Fibroblast of the aortic adventitia (primary cell): ENCODE data around the gene PRKCA. TPM values are rescaled to one million over a fixed set of nuclear protein-coding genes. Genes with fewer than 3 reads are reported as not detected.

ENCODE experiments used
- DNase-seq: peaks from one replicate; pipeline ENCODE4 v3.0.0-alpha.2; 2010; ENCODE audit warnings: low read depth
- H3K4me3 ChIP-seq: 2 replicates; pipeline ENCODE4 v1.5.1; 2011; ENCODE audit warnings: low read depth, mild to moderate bottlenecking, control low read depth, low read length, moderate library complexity
- CTCF ChIP-seq: IDR thresholded peaks from 2 replicates; pipeline ENCODE4 v1.5.1; 2011; ENCODE audit warnings: mild to moderate bottlenecking, low read length, control low read depth, inconsistent platforms; ENCODE audit not compliant: insufficient read depth
- total RNA-seq: library from RNA; depleted of rRNA; stranded (reverse); fragments of >200 nt; gene quantifications from 2 replicates; pipeline ENCODE4 v1.2.3, GENCODE V29; 2012; ENCODE audit warnings: low replicate concordance

PRKCA gene
- total RNA-seq, 1 donor, result 43.7 TPM

GRCh38 chr17:66551839-66552238 is 249.4 kb downstream of the PRKCA start:
- DNase-seq, result no peak
- no peak for TF ChIP-seq CTCF
- H3K4me3 ChIP-seq, result no peak overlapping the region

DNA sequence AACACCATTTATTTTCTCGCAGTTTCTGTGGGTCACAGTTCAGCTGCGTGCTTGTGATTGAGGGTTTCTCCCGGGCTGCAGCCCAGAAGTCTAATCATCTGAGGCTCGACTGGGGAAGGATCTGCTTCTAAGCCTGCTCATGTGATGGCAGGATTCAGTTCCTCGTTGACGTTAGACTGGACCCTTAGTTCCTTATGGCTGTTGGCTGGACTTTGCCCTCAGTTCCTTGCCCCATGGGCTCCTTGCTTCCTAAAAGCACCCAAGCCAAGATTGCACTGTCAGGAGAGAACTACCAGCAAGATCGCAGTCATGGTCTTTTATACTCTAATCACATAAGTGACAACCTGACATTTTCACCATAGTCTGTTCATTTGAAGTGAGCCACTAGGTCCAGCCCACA is 250.0 kb downstream of the PRKCA start:
- no peak for DNase-seq
- H3K4me3 ChIP-seq, result no peak overlapping the region
- TF ChIP-seq CTCF, result no peak

DNA sequence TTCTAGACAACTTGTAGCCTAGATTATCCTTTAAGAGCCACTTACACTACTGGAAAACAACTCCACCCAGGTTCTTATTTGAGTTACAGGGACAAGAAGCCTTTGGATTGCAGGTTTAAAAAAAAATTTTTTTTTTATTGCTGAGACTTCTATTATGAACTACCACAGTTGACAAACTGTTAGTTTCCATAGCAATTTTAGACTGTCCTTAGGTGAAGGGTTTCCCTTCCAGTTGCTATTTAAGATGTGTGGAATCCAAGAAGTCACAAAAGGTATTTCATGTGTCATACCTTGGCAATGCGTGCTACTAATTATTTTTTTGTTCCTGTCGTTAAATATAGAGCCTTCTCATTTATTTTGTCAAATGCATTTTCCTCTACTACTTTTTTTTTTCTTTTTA is 253.2 kb downstream of the PRKCA start:
- no peak for DNase-seq
- no peak for TF ChIP-seq CTCF
- H3K4me3 ChIP-seq, result no peak overlapping the region

GRCh38 chr17:66557200-66557599 is 254.8 kb downstream of the PRKCA start:
- no peak for TF ChIP-seq CTCF
- no peak for DNase-seq
- H3K4me3 ChIP-seq, result no peak overlapping the region

DNA sequence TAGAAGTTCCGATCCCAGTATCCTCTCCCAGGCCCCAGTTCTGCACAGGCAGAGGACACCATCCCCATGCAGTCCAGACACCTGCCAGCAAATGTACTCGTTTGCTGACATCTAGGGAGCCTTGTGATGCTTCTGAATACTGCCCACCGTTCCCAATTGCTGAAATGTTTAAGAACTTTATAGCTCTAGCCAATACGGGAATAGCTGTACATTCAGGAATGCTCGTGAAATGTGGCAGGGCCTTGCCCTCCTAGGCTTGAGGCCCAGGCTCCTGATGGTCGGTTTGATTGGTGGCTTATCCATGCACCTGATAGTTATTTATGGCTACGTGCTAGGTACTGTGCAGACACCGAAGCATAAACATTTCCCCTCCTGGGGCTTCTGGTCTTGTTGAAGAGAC is 255.5 kb downstream of the PRKCA start:
- no peak overlapping the region for H3K4me3 ChIP-seq
- no peak for DNase-seq
- no peak for TF ChIP-seq CTCF

- DNase-seq, result no peak
- no peak overlapping the region for H3K4me3 ChIP-seq
- no peak for TF ChIP-seq CTCF
Measured at GRCh38 chr17:66560691-66561090, 258.3 kb downstream of the PRKCA start.

GRCh38 chr17:66562119-66562518 is 259.7 kb downstream of the PRKCA start:
- TF ChIP-seq CTCF, result no peak
- DNase-seq, result no peak
- H3K4me3 ChIP-seq, result no peak overlapping the region
